H9 (cell line): ENCODE data around the gene PRKAG2. TPM values are rescaled to one million over a fixed set of nuclear protein-coding genes. Genes with fewer than 3 reads are reported as not detected.

ENCODE experiments used
- DNase-seq: peaks from one replicate; pipeline ENCODE4 v3.0.0-alpha.2; 2017
- H2AFZ ChIP-seq: one replicate; pipeline ENCODE4 v1.6.1; 2013; ENCODE audit warnings: mild to moderate bottlenecking, low read length, control low read depth, moderate library complexity
- H2AK5ac ChIP-seq: 2 replicates; pipeline ENCODE4 v1.6.1; 2013; ENCODE audit warnings: low read length, control low read depth, mixed read lengths; ENCODE audit not compliant: insufficient read length
- H2BK120ac ChIP-seq: one replicate; pipeline ENCODE4 v1.6.1; 2013; ENCODE audit warnings: low read depth, mild to moderate bottlenecking, low read length, control low read depth, inconsistent platforms; ENCODE audit not compliant: poor library complexity, severe bottlenecking
- H2BK12ac ChIP-seq: 2 replicates; pipeline ENCODE4 v1.6.1; 2013; ENCODE audit warnings: low read length, control low read depth, mixed read lengths, low read depth; ENCODE audit not compliant: insufficient read length
- H2BK15ac ChIP-seq: 2 replicates; pipeline ENCODE4 v1.6.1; 2013; ENCODE audit warnings: low read depth, low read length, control low read depth
- H2BK20ac ChIP-seq: one replicate; pipeline ENCODE4 v1.6.1; 2013; ENCODE audit warnings: low read depth, mild to moderate bottlenecking, low read length, control low read depth, inconsistent platforms; ENCODE audit not compliant: poor library complexity, severe bottlenecking
- H2BK5ac ChIP-seq: 2 replicates; pipeline ENCODE4 v1.6.1; 2013; ENCODE audit warnings: low read length, control low read depth, mixed read lengths; ENCODE audit not compliant: insufficient read length
- H3K14ac ChIP-seq: 2 replicates; pipeline ENCODE4 v1.6.1; 2013; ENCODE audit warnings: low read length, control low read depth; ENCODE audit not compliant: insufficient read depth
- H3K18ac ChIP-seq: 2 replicates; pipeline ENCODE4 v1.6.1; 2013; ENCODE audit warnings: low read depth, mild to moderate bottlenecking, mixed read lengths, low read length, control low read depth; ENCODE audit not compliant: insufficient read length
- H3K23ac ChIP-seq: 2 replicates; pipeline ENCODE4 v1.6.1; 2013; ENCODE audit warnings: low read length, control low read depth, mixed read lengths, low read depth; ENCODE audit not compliant: insufficient read length
- H3K23me2 ChIP-seq: 2 replicates; pipeline ENCODE4 v1.6.1; 2013; ENCODE audit warnings: low read depth, mild to moderate bottlenecking, mixed read lengths, low read length, control low read depth; ENCODE audit not compliant: insufficient read length, poor library complexity, severe bottlenecking
- H3K27ac ChIP-seq: 2 replicates; pipeline ENCODE4 v1.5.1; 2013; ENCODE audit warnings: low read length, control low read depth, mixed read lengths, low read depth; ENCODE audit not compliant: insufficient read length
- H3K27me3 ChIP-seq: 2 replicates; pipeline ENCODE4 v1.6.1; 2013; ENCODE audit warnings: low read length, control low read depth, inconsistent platforms; ENCODE audit not compliant: insufficient read depth
- H3K4ac ChIP-seq: 2 replicates; pipeline ENCODE4 v1.6.1; 2013; ENCODE audit warnings: low read depth, mild to moderate bottlenecking, control low read depth, inconsistent platforms, low read length, moderate library complexity
- H3K4me1 ChIP-seq: 2 replicates; pipeline ENCODE4 v1.6.1; 2013; ENCODE audit warnings: low read length, control low read depth, inconsistent platforms; ENCODE audit not compliant: insufficient read depth
- H3K4me2 ChIP-seq: 2 replicates; pipeline ENCODE4 v1.6.1; 2013; ENCODE audit warnings: low read length, control low read depth, mixed read lengths; ENCODE audit not compliant: insufficient read length, insufficient read depth
- H3K56ac ChIP-seq: 2 replicates; pipeline ENCODE4 v1.6.1; 2013; ENCODE audit warnings: low read depth, mild to moderate bottlenecking, mixed read lengths, low read length, control low read depth; ENCODE audit not compliant: insufficient read length
- H3K79me1 ChIP-seq: 2 replicates; pipeline ENCODE4 v1.6.1; 2013; ENCODE audit warnings: low read depth, mild to moderate bottlenecking, moderate library complexity, low read length, control low read depth, inconsistent platforms; ENCODE audit not compliant: insufficient read depth, poor library complexity, severe bottlenecking
- H3K79me2 ChIP-seq: 2 replicates; pipeline ENCODE4 v1.6.1; 2013; ENCODE audit warnings: low read length, control low read depth, inconsistent platforms; ENCODE audit not compliant: insufficient read depth
- H3K9ac ChIP-seq: 2 replicates; pipeline ENCODE4 v1.6.1; 2013; ENCODE audit warnings: low read length, control low read depth, mixed read lengths; ENCODE audit not compliant: insufficient read length; ENCODE audit errors: extremely low read depth
- H3K9me3 ChIP-seq: one replicate; pipeline ENCODE4 v1.6.1; 2013; ENCODE audit warnings: low read depth, low read length, inconsistent platforms; ENCODE audit not compliant: control insufficient read depth
- H3T11ph ChIP-seq: one replicate; pipeline ENCODE4 v1.6.1; 2013; ENCODE audit warnings: mild to moderate bottlenecking, low read length, control low read depth, inconsistent platforms
- H4K20me1 ChIP-seq: one replicate; pipeline ENCODE4 v1.6.1; 2013; ENCODE audit not compliant: control insufficient read depth, insufficient read length, insufficient read depth
- H4K5ac ChIP-seq: 2 replicates; pipeline ENCODE4 v1.6.1; 2013; ENCODE audit warnings: low read depth, mild to moderate bottlenecking, mixed read lengths, low read length, control low read depth; ENCODE audit not compliant: insufficient read length
- H4K8ac ChIP-seq: replicated peaks from 2 replicates; pipeline ENCODE4 v1.6.1; 2013; ENCODE audit warnings: low read length, control low read depth, mixed read lengths, low read depth; ENCODE audit not compliant: insufficient read length
- H4K91ac ChIP-seq: 2 replicates; pipeline ENCODE4 v1.6.1; 2013; ENCODE audit warnings: low read depth, mild to moderate bottlenecking, moderate library complexity, mixed read lengths, low read length, control low read depth; ENCODE audit not compliant: insufficient read length
- H3K27ac Mint-ChIP-seq, 3 experiments: 2 replicates in 2 of 3; 3 replicates in 1 of 3; pipeline ENCODE4 v1.8.0; 2020 to 2021; ENCODE audit warnings: mixed read lengths in 3 of 3, mild to moderate bottlenecking in 1 of 3, moderate library complexity in 1 of 3
- H3K27me3 Mint-ChIP-seq: 2 replicates; pipeline ENCODE4 v1.8.0; 2021; ENCODE audit warnings: low read depth, mild to moderate bottlenecking, moderate library complexity, mixed read lengths
- H3K36me3 Mint-ChIP-seq, 3 experiments: 2 replicates in 2 of 3; 3 replicates in 1 of 3; pipeline ENCODE4 v1.8.0; 2020 to 2021; ENCODE audit warnings: low read depth in 3 of 3, mixed read lengths in 3 of 3; ENCODE audit not compliant: insufficient read depth in 1 of 3
- H3K4me1 Mint-ChIP-seq, 2 experiments: 2 replicates each; pipeline ENCODE4 v1.8.0; 2020; ENCODE audit warnings: mixed read lengths in 2 of 2
- H3K4me3 Mint-ChIP-seq, 2 experiments: 2 replicates in 1 of 2; 3 replicates in 1 of 2; pipeline ENCODE4 v1.8.0; 2020 to 2021; ENCODE audit warnings: mild to moderate bottlenecking in 2 of 2, mixed read lengths in 2 of 2, moderate library complexity in 1 of 2
- H3K9me3 Mint-ChIP-seq, 2 experiments: 2 replicates in 1 of 2; 3 replicates in 1 of 2; pipeline ENCODE4 v1.8.0; 2020; ENCODE audit warnings: mild to moderate bottlenecking in 2 of 2, mixed read lengths in 2 of 2, moderate library complexity in 1 of 2
- CTCF ChIP-seq: fragments of 200-600 bp; sonication (generic); conservative IDR thresholded peaks from 3 replicates; pipeline ENCODE4 v1.8.0; 2021; ENCODE audit warnings: antibody characterized with exemption, mild to moderate bottlenecking
- WGBS: extraction: QIAGEN DNeasy Blood & Tissue Kit; methylation state at CpG from one replicate; pipeline ENCODE4 v1.1.7; 2013; ENCODE audit warnings: missing lambda C conversion rate, low lambda C conversion rate, mixed read lengths; ENCODE audit not compliant: insufficient read length; ENCODE audit errors: extremely low coverage; 5-methylcytosine and 5-hydroxymethylcytosine counted together
- total RNA-seq: library from RNA; stranded (reverse); gene quantifications from 2 replicates; pipeline ENCODE4 v1.2.1, GENCODE V29; 2021

Gene PRKAG2
- total RNA-seq, 1 experiment from 2014 or later = 11.8 TPM

DNA sequence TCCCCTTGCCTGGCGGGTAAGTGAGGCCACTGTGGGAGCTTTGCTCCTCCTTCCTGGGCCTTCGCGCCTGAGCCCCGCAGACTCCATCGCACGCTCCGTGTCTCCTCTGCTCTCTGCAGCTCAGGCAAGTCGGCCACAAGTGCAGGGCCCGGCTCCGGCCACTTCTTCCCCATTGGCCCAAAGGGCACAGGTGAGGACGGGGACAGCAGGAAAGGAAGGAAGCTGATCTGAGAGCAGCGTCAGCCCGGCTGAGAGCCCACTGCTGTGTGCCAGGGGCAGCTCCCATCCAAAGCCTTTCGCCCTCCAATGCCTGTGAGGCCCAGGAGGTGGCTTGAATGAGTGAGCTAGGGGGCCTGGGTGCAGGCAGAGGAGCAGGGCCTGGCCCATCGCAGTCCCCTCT lies 323.6 kb downstream of the PRKAG2 start:
- Histone ChIP-seq H2AFZ (no peak overlapping the region), H2AK5ac (no peak overlapping the region), H2BK15ac (no peak overlapping the region), H3K4me2 (no peak overlapping the region), H3K23me2 (no peaks in the 10 kb centered on the region), H3K79me1 (no peaks in the 10 kb centered on the region), H2BK120ac (no peak overlapping the region), H4K91ac (no peak overlapping the region), H3K4ac (no peak overlapping the region), H3K27me3 (no peaks in the 10 kb centered on the region), H3K18ac (no peak overlapping the region), H3K9me3 (no peaks in the 10 kb centered on the region), H3K9ac (no peak overlapping the region), H2BK5ac (no peak overlapping the region), H3T11ph (no peak overlapping the region), H3K56ac (no peak overlapping the region), H3K79me2 (no peaks in the 10 kb centered on the region), H3K4me1 (no peaks in the 10 kb centered on the region), H3K14ac (no peak overlapping the region), H4K20me1 (no peaks in the 10 kb centered on the region), H3K27ac (no peak overlapping the region), H3K23ac (no peak overlapping the region), H4K5ac (no peak overlapping the region), H2BK20ac (no peak overlapping the region), H2BK12ac (no peak overlapping the region), H4K8ac (no peak overlapping the region)
- Mint-ChIP-seq H3K36me3 (no peaks in the 10 kb centered on the region; a peak in 2 of 7 replicates), H3K4me1 (peaks cover 9 to 24% of the 10 kb centered on the region in 2 experiments), H3K27me3 (no peaks in the 10 kb centered on the region; the same call in 1 of the 2 replicates), H3K4me3 (no peak overlapping the region), H3K9me3 (no peaks in the 10 kb centered on the region; a peak in 1 of 5 replicates), H3K27ac (no peak overlapping the region)
- no peak for DNase-seq
- no peak for TF ChIP-seq CTCF
- WGBS = no CpG with 5 or more reads among the region's 15 CpGs
